K562 (cell line): ENCODE data around the gene FGL2.

Source experiments
- CEBPB ChIP-seq: fragments of 450-650 bp; IDR thresholded peaks from 2 replicates; pipeline ENCODE4 v1.6.1; 2016; ENCODE audit warnings: missing genetic modification characterization, missing compliant biosample characterization
- CREM ChIP-seq: IDR thresholded peaks from 2 replicates; pipeline ENCODE4 v1.6.1; 2014; ENCODE audit warnings: antibody characterized with exemption, low read depth

DNA sequence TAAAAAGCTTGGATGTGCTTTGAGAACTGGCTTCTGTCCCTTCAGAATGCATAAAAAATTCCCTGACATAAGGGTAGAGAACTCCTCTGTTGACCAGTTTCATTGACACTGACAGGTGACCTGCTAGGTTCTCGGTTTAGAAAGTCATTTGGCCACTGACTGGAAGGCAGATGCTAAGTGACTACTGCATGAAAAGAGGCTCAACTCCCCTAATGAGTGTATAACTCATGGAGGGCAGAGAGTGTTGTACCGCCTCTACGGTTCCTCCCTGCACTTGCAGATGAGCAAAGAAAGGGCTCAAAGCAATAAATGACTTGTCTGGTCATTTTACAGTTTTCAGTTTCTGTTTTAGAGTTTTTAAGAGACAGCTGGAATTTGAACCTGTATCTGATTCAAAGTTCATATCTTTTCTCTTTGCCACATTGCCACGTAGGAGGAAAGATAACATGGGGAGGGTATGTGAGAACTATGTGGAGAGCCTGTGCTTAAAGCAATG, 2.9 kb upstream of the FGL2 start:
- TF ChIP-seq CEBPB (tag) (no peak), CREM (no peak)
